Endothelial cell of umbilical vein (primary cell): Measurements from ENCODE around the gene SYNGR1. TPM values are rescaled to one million over a fixed set of nuclear protein-coding genes. Genes with fewer than 3 reads are reported as not detected.

Source experiments
- BruUV-seq: library from RNA; stranded (reverse); fragments of 400-500 nt; replicated peaks from 2 replicates; lab custom pipeline; 2021; lab: Mats Ljungman, UMichigan
- CTCF ChIA-PET: fragments of 300-600, 350-600 bp; sonication (Branson Sonifier 250); formaldehyde crosslinking; loops from one replicate; lab custom pipeline; 2021; ENCODE audit warnings: antibody characterized with exemption, inconsistent platforms; lab: Charles Lee
- POLR2A ChIA-PET: fragments of 300-600, 350-600 bp; sonication (Branson Sonifier 250); formaldehyde crosslinking; loops from one replicate; lab custom pipeline; 2021; ENCODE audit warnings: antibody characterized with exemption, inconsistent platforms; lab: Charles Lee
- DNase-seq: peaks from one replicate; pipeline ENCODE4 v3.0.0-alpha.2; 2011; ENCODE audit warnings: low read depth, low spot score
- FAIRE-seq: peaks from 2 replicates; lab custom pipeline; 2011; peaks lifted over from hg19 to GRCh38; lab: Jason Lieb, UNC
- H2AFZ ChIP-seq: 2 replicates; pipeline ENCODE4 v1.6.0; 2012; ENCODE audit warnings: low read depth, low read length, control low read depth, inconsistent platforms
- H3K27ac ChIP-seq: 2 replicates; pipeline ENCODE4 v1.5.1; 2011; ENCODE audit warnings: low read depth, mild to moderate bottlenecking, control low read depth, low read length, moderate library complexity; ENCODE audit not compliant: insufficient read depth
- H3K27me3 ChIP-seq, 2 experiments: 2 replicates each; pipeline versions ENCODE4 v1.6.0 to v1.6.1; 2011; ENCODE audit warnings: low read length in 2 of 2, mixed read lengths in 1 of 2; ENCODE audit not compliant: control insufficient read depth in 2 of 2, insufficient read depth in 2 of 2
- H3K36me3 ChIP-seq, 2 experiments: 2 replicates in 1 of 2; 3 replicates in 1 of 2; pipeline ENCODE4 v1.5.1; 2011; ENCODE audit warnings: low read length in 2 of 2, mild to moderate bottlenecking in 1 of 2, moderate library complexity in 1 of 2; ENCODE audit not compliant: control insufficient read depth in 2 of 2, insufficient read depth in 2 of 2; ENCODE audit errors: extremely low read depth in 1 of 2
- H3K4me1 ChIP-seq: 3 replicates; pipeline ENCODE4 v1.5.1; 2011; ENCODE audit warnings: mild to moderate bottlenecking, low read length; ENCODE audit not compliant: control insufficient read depth, insufficient read depth; ENCODE audit errors: extremely low read depth
- H3K4me2 ChIP-seq: 2 replicates; pipeline ENCODE4 v1.6.1; 2011; ENCODE audit warnings: low read length, control low read depth, mixed read lengths; ENCODE audit not compliant: insufficient read depth
- H3K4me3 ChIP-seq, 3 experiments: fragments of 200-600 bp in 1 of 3; sonication (generic), shearing (Covaris generic) in 1 of 3; replicated peaks in 1 of 3; 2 replicates each; pipeline ENCODE4 v1.5.1; 2011 to 2016; ENCODE audit warnings: control low read depth in 3 of 3, low read length in 3 of 3, mild to moderate bottlenecking in 2 of 3, inconsistent platforms in 1 of 3, low read depth in 1 of 3, moderate library complexity in 1 of 3; ENCODE audit not compliant: insufficient read depth in 1 of 3
- H3K79me2 ChIP-seq: 2 replicates; pipeline ENCODE4 v1.6.0; 2012; ENCODE audit warnings: low read length, inconsistent platforms; ENCODE audit not compliant: control insufficient read depth, insufficient read depth
- H3K9ac ChIP-seq: replicated peaks from 2 replicates; pipeline ENCODE3; 2011; ENCODE audit warnings: low read length, control low read depth; ENCODE audit not compliant: insufficient read depth; ENCODE audit errors: extremely low read depth
- H3K9me1 ChIP-seq: replicated peaks from 3 replicates; pipeline ENCODE4 v1.6.0; 2011; ENCODE audit warnings: mild to moderate bottlenecking, low read length; ENCODE audit not compliant: control insufficient read depth, insufficient read depth; ENCODE audit errors: extremely low read depth
- H3K9me3 ChIP-seq: replicated peaks from 2 replicates; pipeline ENCODE4 v1.5.1; 2012; ENCODE audit warnings: low read length, inconsistent platforms; ENCODE audit not compliant: control insufficient read depth, insufficient read depth
- H4K20me1 ChIP-seq: replicated peaks from 2 replicates; pipeline ENCODE3; 2011; ENCODE audit warnings: mild to moderate bottlenecking, low read length; ENCODE audit not compliant: control insufficient read depth, insufficient read depth; ENCODE audit errors: extremely low read depth
- CTCF ChIP-seq, 2 donors: IDR thresholded peaks; 1 replicate in 1 of 2; 2 replicates in 1 of 2; pipeline ENCODE4 v1.5.1; 2011; ENCODE audit warnings: low read length in 2 of 2, mild to moderate bottlenecking in 2 of 2, moderate library complexity in 2 of 2, control low read depth in 1 of 2, inconsistent platforms in 1 of 2, low read depth in 1 of 2; ENCODE audit not compliant: insufficient read depth in 1 of 2; ENCODE audit errors: extremely low read depth in 1 of 2
- EZH2 ChIP-seq: IDR thresholded peaks from 2 replicates; pipeline ENCODE4 v1.6.1; 2012; ENCODE audit warnings: borderline replicate concordance, low read depth, mild to moderate bottlenecking, moderate library complexity, low read length, inconsistent platforms; ENCODE audit not compliant: severe bottlenecking
- FOS ChIP-seq: IDR thresholded peaks from 2 replicates; pipeline ENCODE4 v1.6.1; 2011; ENCODE audit warnings: mild to moderate bottlenecking, low read length, moderate library complexity, borderline replicate concordance; ENCODE audit not compliant: insufficient read depth
- GATA2 ChIP-seq: IDR thresholded peaks from 2 replicates; pipeline ENCODE4 v1.7.0; 2011; ENCODE audit warnings: low read depth, mild to moderate bottlenecking, moderate library complexity, mixed read lengths, low read length; ENCODE audit not compliant: insufficient read length, insufficient read depth
- JUN ChIP-seq: IDR thresholded peaks from 2 replicates; pipeline ENCODE4 v1.6.1; 2011; ENCODE audit warnings: borderline replicate concordance, low read depth; ENCODE audit not compliant: insufficient read length, insufficient read depth
- MYC ChIP-seq: IDR thresholded peaks from one replicate; pipeline ENCODE4 v1.6.1; 2011; ENCODE audit warnings: mild to moderate bottlenecking, low read depth, low read length
- POLR2A ChIP-seq: IDR thresholded peaks from 2 replicates; pipeline ENCODE4 v1.6.1; 2012; ENCODE audit warnings: low read depth, mild to moderate bottlenecking, control low read depth, low read length
- POLR2AphosphoS5 ChIP-seq: IDR thresholded peaks from 2 replicates; pipeline ENCODE4 v1.6.1; 2012; ENCODE audit warnings: low read depth, mild to moderate bottlenecking, control low read depth, low read length, moderate library complexity; ENCODE audit not compliant: insufficient read depth
- dilution Hi-C: fragments of 300-500 bp; cut with MboI; formaldehyde crosslinking; loops from one replicate; pipeline ENCODE4 v1.15.0; 2019; ENCODE audit warnings: low sequenced_read_pairs; ENCODE audit not compliant: extremely low pct_ligation_motif_present
- intact Hi-C: fragments of 100-400 bp; cut with micrococcal nuclease; formaldehyde crosslinking; loops from one replicate; pipeline ENCODE4 v1.10.0; 2022
- polyA plus RNA-seq, 4 experiments: library from polyadenylated mRNA; depleted of rRNA in 3 of 4; stranded (reverse) in 3 of 4; unstranded in 1 of 4; fragments of >200 nt; gene quantifications; 2 replicates each; pipeline versions ENCODE4 v1.2.1 to v1.2.3, GENCODE V29; 2011 to 2012; ENCODE audit warnings: missing spikeins in 1 of 4
- total RNA-seq: library from RNA; stranded (reverse); gene quantifications from 2 replicates; pipeline ENCODE4 v1.2.3, GENCODE V29; 2021
- TF ChIP-seq, protein P1 (sequence below): IDR thresholded peaks from 2 replicates; pipeline ENCODE4 v1.6.1; 2011; ENCODE audit not compliant: insufficient read depth, insufficient read length

Gene SYNGR1
- total and polyA plus RNA-seq, 2 donors (not counting 3 experiments of a cell fraction or from before 2014, with no cell fraction given), result 3.8 to 10.2 TPM

GRCh38 chr22:39300186-39300830, 49.5 kb upstream of the SYNGR1 start:
- no peaks in the 10 kb centered on the region for H3K79me2 ChIP-seq
- no peak for TF ChIP-seq GATA2
- TF ChIP-seq JUN, result no peak
- no peak for TF ChIP-seq POLR2AphosphoS5
- TF ChIP-seq MYC, result no peak
- no peak for TF ChIP-seq POLR2A
- no peak for TF ChIP-seq FOS
- TF ChIP-seq, protein P1, sequence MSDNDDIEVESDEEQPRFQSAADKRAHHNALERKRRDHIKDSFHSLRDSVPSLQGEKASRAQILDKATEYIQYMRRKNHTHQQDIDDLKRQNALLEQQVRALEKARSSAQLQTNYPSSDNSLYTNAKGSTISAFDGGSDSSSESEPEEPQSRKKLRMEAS, result no peak
- TF ChIP-seq CTCF (IDR thresholded peaks at IDR 0.05; ENCODE audit: extremely low read depth in 1 of 2, insufficient read depth in 1 of 2, low read depth in 1 of 2, low read length in 2 of 2), result no peak
- TF ChIP-seq EZH2, result no peak
- ChIA-PET CTCF (interaction anchor here (2.9 kb wide), 1 partner anchor 9 kb away, joined by 10 read pairs; no protein-coding TSS in a partner anchor), POLR2A (no interaction called here)
- no peak for FAIRE-seq
- H4K20me1 ChIP-seq, result no peaks in the 10 kb centered on the region
- H3K9ac ChIP-seq, result no peak overlapping the region
- intact Hi-C loops (no loop called here), dilution Hi-C loops (no loop called here)
- H3K4me1 ChIP-seq, result peaks cover 10% of the 10 kb centered on the region
- DNase-seq, result no peak
- H3K27ac ChIP-seq, result no peak overlapping the region
- BruUV-seq, result no TSS peak
- no peak overlapping the region for H2AFZ ChIP-seq
- H3K4me2 ChIP-seq, result no peak overlapping the region
- no peaks in the 10 kb centered on the region for H3K36me3 ChIP-seq
- H3K9me1 ChIP-seq, result no peaks in the 10 kb centered on the region
- H3K4me3 ChIP-seq, result no peak overlapping the region
- no peaks in the 10 kb centered on the region for H3K9me3 ChIP-seq
- H3K27me3 ChIP-seq, result no peaks in the 10 kb centered on the region
